Measurements from ENCODE around the gene UTP14A. TPM values are rescaled to one million over a fixed set of nuclear protein-coding genes. Genes with fewer than 3 reads are reported as not detected.

The UTP14A gene
- total and polyA plus RNA-seq, 2 experiments from 2014 or later: 14.6 to 18.5 TPM

DNA sequence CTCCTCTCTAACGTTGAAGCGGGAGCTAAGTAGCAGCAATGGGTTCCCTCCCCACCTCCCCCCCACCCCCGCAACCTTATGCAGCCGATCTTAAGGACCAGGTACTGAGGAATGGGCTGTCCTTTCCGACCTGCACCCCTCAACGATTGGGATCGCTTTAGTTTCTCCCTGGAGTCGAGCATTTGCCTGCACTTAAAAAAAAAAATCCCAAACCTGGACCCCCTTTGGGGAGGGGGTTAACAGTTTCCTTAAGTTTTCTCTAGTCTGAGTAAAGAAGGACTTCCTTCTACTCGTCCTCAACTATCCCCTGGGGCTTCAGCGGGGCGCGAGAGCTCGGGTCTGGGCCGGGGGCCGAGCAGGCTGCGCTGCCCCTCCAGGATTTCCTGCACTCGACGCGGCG lies 50.8 kb downstream of the UTP14A start (continued):
- TF ChIP-seq, protein P1, sequence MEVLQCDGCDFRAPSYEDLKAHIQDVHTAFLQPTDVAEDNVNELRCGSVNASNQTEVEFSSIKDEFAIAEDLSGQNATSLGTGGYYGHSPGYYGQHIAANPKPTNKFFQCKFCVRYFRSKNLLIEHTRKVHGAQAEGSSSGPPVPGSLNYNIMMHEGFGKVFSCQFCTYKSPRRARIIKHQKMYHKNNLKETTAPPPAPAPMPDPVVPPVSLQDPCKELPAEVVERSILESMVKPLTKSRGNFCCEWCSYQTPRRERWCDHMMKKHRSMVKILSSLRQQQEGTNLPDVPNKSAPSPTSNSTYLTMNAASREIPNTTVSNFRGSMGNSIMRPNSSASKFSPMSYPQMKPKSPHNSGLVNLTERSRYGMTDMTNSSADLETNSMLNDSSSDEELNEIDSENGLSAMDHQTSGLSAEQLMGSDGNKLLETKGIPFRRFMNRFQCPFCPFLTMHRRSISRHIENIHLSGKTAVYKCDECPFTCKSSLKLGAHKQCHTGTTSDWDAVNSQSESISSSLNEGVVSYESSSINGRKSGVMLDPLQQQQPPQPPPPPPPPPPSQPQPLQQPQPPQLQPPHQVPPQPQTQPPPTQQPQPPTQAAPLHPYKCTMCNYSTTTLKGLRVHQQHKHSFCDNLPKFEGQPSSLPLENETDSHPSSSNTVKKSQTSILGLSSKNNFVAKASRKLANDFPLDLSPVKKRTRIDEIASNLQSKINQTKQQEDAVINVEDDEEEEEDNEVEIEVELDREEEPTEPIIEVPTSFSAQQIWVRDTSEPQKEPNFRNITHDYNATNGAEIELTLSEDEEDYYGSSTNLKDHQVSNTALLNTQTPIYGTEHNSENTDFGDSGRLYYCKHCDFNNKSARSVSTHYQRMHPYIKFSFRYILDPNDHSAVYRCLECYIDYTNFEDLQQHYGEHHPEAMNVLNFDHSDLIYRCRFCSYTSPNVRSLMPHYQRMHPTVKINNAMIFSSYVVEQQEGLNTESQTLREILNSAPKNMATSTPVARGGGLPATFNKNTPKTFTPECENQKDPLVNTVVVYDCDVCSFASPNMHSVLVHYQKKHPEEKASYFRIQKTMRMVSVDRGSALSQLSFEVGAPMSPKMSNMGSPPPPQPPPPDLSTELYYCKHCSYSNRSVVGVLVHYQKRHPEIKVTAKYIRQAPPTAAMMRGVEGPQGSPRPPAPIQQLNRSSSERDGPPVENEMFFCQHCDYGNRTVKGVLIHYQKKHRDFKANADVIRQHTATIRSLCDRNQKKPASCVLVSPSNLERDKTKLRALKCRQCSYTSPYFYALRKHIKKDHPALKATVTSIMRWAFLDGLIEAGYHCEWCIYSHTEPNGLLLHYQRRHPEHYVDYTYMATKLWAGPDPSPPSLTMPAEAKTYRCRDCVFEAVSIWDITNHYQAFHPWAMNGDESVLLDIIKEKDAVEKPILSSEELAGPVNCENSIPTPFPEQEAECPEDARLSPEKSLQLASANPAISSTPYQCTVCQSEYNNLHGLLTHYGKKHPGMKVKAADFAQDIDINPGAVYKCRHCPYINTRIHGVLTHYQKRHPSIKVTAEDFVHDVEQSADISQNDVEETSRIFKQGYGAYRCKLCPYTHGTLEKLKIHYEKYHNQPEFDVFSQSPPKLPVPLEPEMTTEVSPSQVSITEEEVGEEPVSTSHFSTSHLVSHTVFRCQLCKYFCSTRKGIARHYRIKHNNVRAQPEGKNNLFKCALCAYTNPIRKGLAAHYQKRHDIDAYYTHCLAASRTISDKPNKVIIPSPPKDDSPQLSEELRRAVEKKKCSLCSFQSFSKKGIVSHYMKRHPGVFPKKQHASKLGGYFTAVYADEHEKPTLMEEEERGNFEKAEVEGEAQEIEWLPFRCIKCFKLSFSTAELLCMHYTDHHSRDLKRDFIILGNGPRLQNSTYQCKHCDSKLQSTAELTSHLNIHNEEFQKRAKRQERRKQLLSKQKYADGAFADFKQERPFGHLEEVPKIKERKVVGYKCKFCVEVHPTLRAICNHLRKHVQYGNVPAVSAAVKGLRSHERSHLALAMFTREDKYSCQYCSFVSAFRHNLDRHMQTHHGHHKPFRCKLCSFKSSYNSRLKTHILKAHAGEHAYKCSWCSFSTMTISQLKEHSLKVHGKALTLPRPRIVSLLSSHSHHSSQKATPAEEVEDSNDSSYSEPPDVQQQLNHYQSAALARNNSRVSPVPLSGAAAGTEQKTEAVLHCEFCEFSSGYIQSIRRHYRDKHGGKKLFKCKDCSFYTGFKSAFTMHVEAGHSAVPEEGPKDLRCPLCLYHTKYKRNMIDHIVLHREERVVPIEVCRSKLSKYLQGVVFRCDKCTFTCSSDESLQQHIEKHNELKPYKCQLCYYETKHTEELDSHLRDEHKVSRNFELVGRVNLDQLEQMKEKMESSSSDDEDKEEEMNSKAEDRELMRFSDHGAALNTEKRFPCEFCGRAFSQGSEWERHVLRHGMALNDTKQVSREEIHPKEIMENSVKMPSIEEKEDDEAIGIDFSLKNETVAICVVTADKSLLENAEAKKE (CRISPR knock-in tag; IDR thresholded peaks at IDR 0.05): no peak
- TF ChIP-seq EZH2 (IDR thresholded peaks at IDR 0.05; ENCODE audit: low read depth, unreplicated experiment): peak; percentile 39
- no peak for TF ChIP-seq JUNB (IDR thresholded peaks at IDR 0.05; ENCODE audit: unreplicated experiment)
- no peak for TF ChIP-seq ZNF331 (CRISPR knock-in tag; IDR thresholded peaks at IDR 0.05; ENCODE audit: low read depth)

DNA sequence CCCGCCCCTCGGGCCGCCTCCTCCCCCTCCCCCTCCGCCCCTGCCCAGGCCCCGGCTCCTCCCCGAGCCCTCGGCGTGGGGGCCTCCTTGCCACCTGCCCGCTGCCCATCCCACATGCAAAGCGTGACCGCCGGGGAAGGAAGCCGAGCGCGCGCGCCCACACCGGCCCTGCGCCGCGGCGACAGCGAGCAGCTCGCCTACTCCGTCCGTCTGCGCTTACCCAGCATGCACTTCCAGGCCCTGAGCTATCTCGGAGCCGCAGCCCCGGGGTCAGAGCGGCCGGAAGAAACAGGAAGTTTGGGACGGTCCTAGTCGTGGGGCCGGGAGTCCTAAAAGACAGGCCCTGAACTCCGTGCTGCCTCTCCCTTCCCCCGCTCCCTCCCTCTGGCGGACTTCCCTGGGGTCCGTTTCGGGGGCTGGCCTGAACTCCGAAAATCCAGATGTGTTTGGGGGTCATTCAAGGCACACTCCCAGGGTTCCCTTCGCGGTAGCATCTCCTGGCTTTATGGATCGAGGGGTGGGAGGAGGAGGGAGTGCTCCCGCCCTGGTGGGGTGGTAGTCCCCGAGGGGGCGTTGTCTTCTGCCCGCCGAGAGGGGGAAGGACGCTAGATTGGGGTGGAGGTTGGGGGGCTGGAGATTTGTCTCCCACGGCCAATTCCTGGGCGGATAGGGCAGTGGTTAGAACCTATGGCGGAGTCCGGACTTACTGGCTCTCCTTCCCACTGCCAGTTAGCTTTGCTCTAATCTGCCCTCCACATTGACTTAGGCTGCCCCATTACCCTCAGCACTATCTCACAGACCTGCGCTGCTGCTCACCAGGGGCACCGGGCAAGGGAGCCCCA lies 51.5 kb downstream of the UTP14A start:
- H3K4me3 ChIP-seq: peak overlapping the region; percentile 56
- peak overlapping the region; percentile 47; the same call in 1 of the 2 replicates for H2AFZ ChIP-seq
- peaks cover 14% of the 10 kb centered on the region for H3K4me1 ChIP-seq (ENCODE audit: insufficient read depth)
- H3K36me3 Mint-ChIP-seq (ENCODE audit: low read depth): no peaks in the 10 kb centered on the region
- no peak overlapping the region for H3K27ac ChIP-seq (ENCODE audit: low read depth)
- peak overlapping the region; percentile 74 for H3K4me3 Mint-ChIP-seq
- H3K27ac Mint-ChIP-seq: no peak overlapping the region
- H3K79me2 ChIP-seq (replicated peaks; ENCODE audit: insufficient read depth): no peaks in the 10 kb centered on the region
- peaks cover 90% of the 10 kb centered on the region for H3K27me3 ChIP-seq (ENCODE audit: insufficient read depth)
- DNase-seq (ENCODE audit: low spot score) (peak; percentile 87), ATAC-seq (peak; percentile 60)
- no peaks in the 10 kb centered on the region for H4K20me1 ChIP-seq (replicated peaks; ENCODE audit: insufficient read depth)
- no peaks in the 10 kb centered on the region for H3F3A ChIP-seq (replicated peaks; ENCODE audit: low read depth)
- H3K36me3 ChIP-seq (ENCODE audit: insufficient read depth): no peaks in the 10 kb centered on the region
- H3K27me3 Mint-ChIP-seq (ENCODE audit: insufficient read depth, low read depth, poor library complexity): peaks cover 91% of the 10 kb centered on the region
- H3K4me1 Mint-ChIP-seq: peaks cover 33% of the 10 kb centered on the region
- no peaks in the 10 kb centered on the region for H3K9me3 Mint-ChIP-seq
- peak overlapping the region; percentile 79 for H3K4me2 ChIP-seq
- no peaks in the 10 kb centered on the region for H3K9me2 ChIP-seq (ENCODE audit: insufficient read depth)
- TF ChIP-seq POLR2AphosphoS5 (IDR thresholded peaks at IDR 0.05; ENCODE audit: low read depth): no peak
- TF ChIP-seq ZNF331 (CRISPR knock-in tag; IDR thresholded peaks at IDR 0.05; ENCODE audit: low read depth): no peak
- TF ChIP-seq, protein P2, sequence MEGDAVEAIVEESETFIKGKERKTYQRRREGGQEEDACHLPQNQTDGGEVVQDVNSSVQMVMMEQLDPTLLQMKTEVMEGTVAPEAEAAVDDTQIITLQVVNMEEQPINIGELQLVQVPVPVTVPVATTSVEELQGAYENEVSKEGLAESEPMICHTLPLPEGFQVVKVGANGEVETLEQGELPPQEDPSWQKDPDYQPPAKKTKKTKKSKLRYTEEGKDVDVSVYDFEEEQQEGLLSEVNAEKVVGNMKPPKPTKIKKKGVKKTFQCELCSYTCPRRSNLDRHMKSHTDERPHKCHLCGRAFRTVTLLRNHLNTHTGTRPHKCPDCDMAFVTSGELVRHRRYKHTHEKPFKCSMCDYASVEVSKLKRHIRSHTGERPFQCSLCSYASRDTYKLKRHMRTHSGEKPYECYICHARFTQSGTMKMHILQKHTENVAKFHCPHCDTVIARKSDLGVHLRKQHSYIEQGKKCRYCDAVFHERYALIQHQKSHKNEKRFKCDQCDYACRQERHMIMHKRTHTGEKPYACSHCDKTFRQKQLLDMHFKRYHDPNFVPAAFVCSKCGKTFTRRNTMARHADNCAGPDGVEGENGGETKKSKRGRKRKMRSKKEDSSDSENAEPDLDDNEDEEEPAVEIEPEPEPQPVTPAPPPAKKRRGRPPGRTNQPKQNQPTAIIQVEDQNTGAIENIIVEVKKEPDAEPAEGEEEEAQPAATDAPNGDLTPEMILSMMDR (conservative IDR thresholded peaks at IDR 0.05; ENCODE audit: low read depth in 2 of 2): no peak
- no peak for TF ChIP-seq JUNB (IDR thresholded peaks at IDR 0.05; ENCODE audit: unreplicated experiment)
